Loucy (cell line): ENCODE measurements around the gene ABCA5.

Experiments
- H2AFZ ChIP-seq: fragments of 200-600 bp; sonication (generic); 2 replicates; pipeline ENCODE4 v1.6.0; 2016; ENCODE audit warnings: antibody characterized with exemption, mild to moderate bottlenecking, low read length, moderate library complexity
- H3F3A ChIP-seq: fragments of 200-600 bp; 2 replicates; pipeline ENCODE4 v1.6.0; 2016; ENCODE audit warnings: antibody characterized with exemption, low read depth, mild to moderate bottlenecking
- H3K27me3 ChIP-seq: fragments of 200-600 bp; sonication (generic); 2 replicates; pipeline ENCODE4 v1.6.1; 2014; ENCODE audit warnings: low read length, mild to moderate bottlenecking; ENCODE audit not compliant: insufficient read depth, poor library complexity, severe bottlenecking
- H3K36me3 ChIP-seq: fragments of 200-600 bp; sonication (generic); 2 replicates; pipeline ENCODE4 v1.6.1; 2016; ENCODE audit warnings: low read length; ENCODE audit not compliant: insufficient read depth
- H3K4me1 ChIP-seq: fragments of 200-600 bp; sonication (generic); 2 replicates; pipeline ENCODE4 v1.5.1; 2014; ENCODE audit warnings: low read length, mild to moderate bottlenecking; ENCODE audit not compliant: insufficient read depth, poor library complexity, severe bottlenecking
- H3K4me2 ChIP-seq: fragments of 200-600 bp; sonication (generic); 2 replicates; pipeline ENCODE4 v1.6.0; 2014; ENCODE audit warnings: antibody characterized with exemption, low read length, low read depth, mild to moderate bottlenecking; ENCODE audit not compliant: poor library complexity, severe bottlenecking
- H3K4me3 ChIP-seq: fragments of 200-600 bp; sonication (generic); 2 replicates; pipeline ENCODE4 v1.5.1; 2014; ENCODE audit warnings: low read length, mild to moderate bottlenecking, mixed read lengths; ENCODE audit not compliant: poor library complexity, severe bottlenecking
- H3K79me2 ChIP-seq: fragments of 200-600 bp; sonication (generic); 2 replicates; pipeline ENCODE4 v1.6.1; 2014; ENCODE audit warnings: low read length; ENCODE audit not compliant: insufficient read depth
- H3K9ac ChIP-seq: fragments of 200-600 bp; sonication (generic); 2 replicates; pipeline ENCODE4 v1.6.0; 2014; ENCODE audit warnings: mild to moderate bottlenecking, low read depth, low read length, moderate library complexity; ENCODE audit not compliant: poor library complexity, severe bottlenecking
- H3K9me2 ChIP-seq: fragments of 200-600 bp; sonication (generic); replicated peaks from 2 replicates; pipeline ENCODE4 v1.6.1; 2016; ENCODE audit warnings: low read depth, low read length, mixed read lengths
- H3K9me3 ChIP-seq: fragments of 200-600 bp; sonication (generic); 2 replicates; pipeline ENCODE4 v1.6.1; 2014; ENCODE audit warnings: mild to moderate bottlenecking, antibody characterized with exemption, low read length, low read depth; ENCODE audit not compliant: insufficient read depth
- H4K20me1 ChIP-seq: fragments of 200-600 bp; sonication (generic); 2 replicates; pipeline ENCODE4 v1.6.0; 2014; ENCODE audit warnings: antibody characterized with exemption, low read length, mild to moderate bottlenecking; ENCODE audit not compliant: insufficient read depth, poor library complexity, severe bottlenecking
- CTCF ChIP-seq: fragments of 200-600 bp; sonication (generic); conservative IDR thresholded peaks from 2 replicates; pipeline ENCODE4 v1.5.1; 2014; ENCODE audit warnings: mild to moderate bottlenecking, antibody characterized with exemption, low read length
- EZH2phosphoT487 ChIP-seq: fragments of 200-600 bp; IDR thresholded peaks from 2 replicates; pipeline ENCODE4 v1.6.1; 2018; ENCODE audit warnings: antibody characterized with exemption, mild to moderate bottlenecking, moderate library complexity, borderline replicate concordance

ABCA5 gene

DNA sequence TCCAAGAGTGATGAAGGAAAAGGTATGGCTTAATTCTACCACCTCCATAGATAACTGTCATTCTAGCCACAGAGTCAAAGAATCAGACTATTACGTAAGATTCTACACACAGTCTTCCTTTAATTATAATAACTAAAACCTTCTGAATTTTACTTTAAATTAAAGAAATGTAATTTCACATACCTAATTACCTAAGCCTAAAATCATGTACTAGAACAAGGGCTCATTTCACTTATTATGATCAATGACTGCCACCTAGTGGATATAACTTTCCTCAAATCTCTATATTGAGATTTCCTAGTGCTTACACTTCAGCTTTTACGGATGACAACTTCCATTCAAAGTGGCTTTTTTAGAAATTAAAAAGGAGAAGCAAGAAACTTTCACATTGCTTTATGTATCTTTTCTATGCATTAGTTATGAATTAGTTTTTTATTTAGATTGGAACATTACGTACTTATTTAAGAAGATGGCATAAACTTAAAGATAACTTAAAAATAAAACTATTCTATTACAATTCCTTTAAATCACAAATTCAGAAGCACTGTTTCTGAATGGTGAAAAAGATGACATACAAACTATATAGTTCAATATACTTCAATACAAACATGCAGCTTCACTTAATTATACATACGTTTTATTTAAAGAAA, 80.1 kb downstream of the ABCA5 start:
- Histone ChIP-seq H3F3A (no peaks in the 10 kb centered on the region), H3K9me2 (no peaks in the 10 kb centered on the region)

DNA sequence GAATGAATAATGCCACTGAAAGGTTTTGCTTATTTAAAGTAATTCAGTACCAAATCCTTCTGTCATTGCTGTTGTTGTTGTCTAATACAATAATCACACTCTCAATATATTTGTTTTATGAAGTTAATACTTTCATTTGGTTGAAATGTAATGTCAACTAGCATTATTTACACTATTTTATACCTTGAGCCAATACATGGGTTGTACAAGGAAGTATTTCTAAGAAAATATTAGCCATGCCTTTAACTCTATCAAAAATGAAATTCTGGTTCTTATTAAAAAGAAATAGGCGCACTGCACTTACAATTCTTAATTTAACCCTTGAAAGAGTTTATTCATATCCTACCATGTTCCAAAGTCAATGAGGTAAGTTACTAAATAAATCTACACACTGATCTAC, 80.7 kb downstream of the ABCA5 start:
- Histone ChIP-seq H3K9me3 (no peaks in the 10 kb centered on the region), H2AFZ (no peak overlapping the region), H3K27me3 (no peaks in the 10 kb centered on the region), H3K79me2 (no peaks in the 10 kb centered on the region), H3K9me2 (no peaks in the 10 kb centered on the region), H3F3A (no peaks in the 10 kb centered on the region), H3K4me2 (no peak overlapping the region), H3K4me3 (no peak overlapping the region), H3K4me1 (no peaks in the 10 kb centered on the region), H3K9ac (no peak overlapping the region), H4K20me1 (no peaks in the 10 kb centered on the region), H3K36me3 (no peaks in the 10 kb centered on the region)
- TF ChIP-seq EZH2phosphoT487: no peak
- TF ChIP-seq CTCF: no peak

More for the DNA sequence above, 80.1 kb downstream of the ABCA5 start:
- Histone ChIP-seq H3K4me3 (no peak overlapping the region), H3K27me3 (no peaks in the 10 kb centered on the region), H3K9me3 (no peaks in the 10 kb centered on the region), H3K36me3 (no peaks in the 10 kb centered on the region), H3K79me2 (no peaks in the 10 kb centered on the region), H3K4me1 (no peaks in the 10 kb centered on the region), H4K20me1 (no peaks in the 10 kb centered on the region), H3K9ac (no peak overlapping the region), H3K4me2 (no peak overlapping the region), H2AFZ (no peak overlapping the region)
- TF ChIP-seq CTCF (peak; percentile 75), EZH2phosphoT487 (no peak)

DNA sequence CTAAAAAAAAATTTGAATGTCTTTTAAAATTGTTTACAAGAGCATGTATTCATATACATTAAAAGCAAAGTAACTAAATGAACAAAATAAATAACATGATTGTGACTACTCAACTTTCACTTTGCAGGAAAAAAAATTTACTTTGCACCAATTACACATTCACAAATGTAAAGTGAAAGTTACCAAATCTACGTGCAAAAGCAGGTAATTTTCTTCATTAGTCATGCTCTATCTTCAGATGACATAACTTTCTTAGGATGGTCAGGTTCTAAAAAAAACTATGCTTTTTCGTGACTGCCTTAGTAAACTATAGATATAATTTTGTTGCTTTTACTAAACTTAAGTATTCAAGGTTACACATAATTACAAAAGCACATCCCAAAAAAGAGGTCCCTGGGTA, 81.3 kb downstream of the ABCA5 start:
- H3K4me3 ChIP-seq: no peak overlapping the region
- H3K4me2 ChIP-seq: no peak overlapping the region
- H2AFZ ChIP-seq: no peak overlapping the region
- H4K20me1 ChIP-seq: no peaks in the 10 kb centered on the region
- H3K9me2 ChIP-seq: no peaks in the 10 kb centered on the region
- H3K4me1 ChIP-seq: no peaks in the 10 kb centered on the region
- H3K9ac ChIP-seq: no peak overlapping the region
- TF ChIP-seq CTCF: no peak
- TF ChIP-seq EZH2phosphoT487: no peak
- no peaks in the 10 kb centered on the region for H3K79me2 ChIP-seq
- H3K9me3 ChIP-seq: no peaks in the 10 kb centered on the region
- H3K27me3 ChIP-seq: no peaks in the 10 kb centered on the region
- H3F3A ChIP-seq: no peaks in the 10 kb centered on the region
- no peaks in the 10 kb centered on the region for H3K36me3 ChIP-seq
